ENCODE measurements around the gene MAU2. TPM values are rescaled to one million over a fixed set of nuclear protein-coding genes. Genes with fewer than 3 reads are reported as not detected.

MAU2 gene
- total and polyA plus RNA-seq, 2 of the 8 experiments (the other 6 are each of a cell fraction or from before 2014, with no cell fraction given) = 32.0 to 40.8 TPM

DNA sequence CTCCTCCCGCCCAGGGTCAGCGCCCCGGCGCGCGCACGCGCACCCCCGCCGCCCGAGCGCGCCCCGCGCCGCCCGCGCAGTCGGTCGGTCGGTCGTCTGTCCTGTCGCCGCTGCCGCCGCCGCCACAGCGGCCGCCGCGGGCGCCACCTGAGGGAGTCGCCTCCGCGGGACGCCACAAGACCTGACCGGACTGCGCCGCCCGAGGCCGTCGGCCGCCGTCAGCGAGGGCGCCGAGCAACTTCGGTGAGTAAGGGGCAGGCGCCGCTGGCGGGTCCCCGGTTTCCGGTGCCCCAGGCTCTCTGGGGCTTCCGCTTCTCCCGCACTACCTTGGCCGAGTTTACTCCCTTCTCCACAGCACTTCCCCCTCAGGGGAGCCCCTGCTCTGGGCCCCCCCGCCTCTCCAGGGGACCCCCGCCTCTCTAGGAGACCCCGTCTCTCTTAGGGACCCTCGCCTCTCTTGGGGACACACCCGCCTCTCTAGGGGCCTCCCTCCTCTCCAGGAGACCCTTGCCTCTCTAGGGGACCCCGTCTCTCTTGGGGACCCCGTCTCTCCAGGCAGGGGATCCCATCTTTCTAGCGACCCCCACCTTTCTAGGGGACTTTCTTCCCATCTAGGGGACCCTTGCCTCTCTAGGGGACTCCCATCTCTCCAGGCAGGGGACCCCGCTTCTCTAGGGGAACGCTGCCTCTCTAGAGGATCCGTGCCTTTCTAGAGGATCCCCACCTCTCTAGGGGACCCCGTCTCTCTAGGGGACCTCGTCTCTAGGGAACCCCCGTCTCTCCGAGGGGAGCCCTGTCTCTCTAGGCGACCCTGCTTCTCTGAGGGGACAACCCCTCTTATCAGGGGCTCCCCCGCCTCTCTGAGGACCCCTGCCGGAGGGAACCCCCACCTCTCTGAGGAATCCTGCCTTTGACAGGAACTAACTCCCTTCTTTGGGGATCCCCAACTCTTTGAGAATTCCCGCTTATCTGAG lies 65.6 kb downstream of the MAU2 start (continued):
- no peak for TF ChIP-seq POU5F1 (IDR thresholded peaks at IDR 0.05; ENCODE audit: low read depth, low read length)
- peak; percentile 53 for TF ChIP-seq SAP30 (IDR thresholded peaks at IDR 0.05; ENCODE audit: insufficient read depth, insufficient replicate concordance, low read length)
- TF ChIP-seq KDM1A (IDR thresholded peaks at IDR 0.05; ENCODE audit: borderline replicate concordance, low read length) = no peak
- TF ChIP-seq MAX (IDR thresholded peaks at IDR 0.05) = no peak
- TF ChIP-seq TBP (IDR thresholded peaks at IDR 0.05; ENCODE audit: low read depth, low read length) = no peak
- peak; percentile 82 for TF ChIP-seq PHF8 (conservative IDR thresholded peaks at IDR 0.05; ENCODE audit: low read depth, low read length)
- 0 out of 4 replicates have a peak, but pooled peaks of 1 of the 2 experiments have one; percentile 19 for TF ChIP-seq SIN3A (conservative IDR thresholded peaks at IDR 0.05 in 1 of 2, IDR thresholded peaks at IDR 0.05 in 1 of 2; ENCODE audit: low read depth in 1 of 2, low read length in 2 of 2)
- TF ChIP-seq ASH2L (IDR thresholded peaks at IDR 0.05; ENCODE audit: low read length) = peak; percentile 12
- 0 out of 2 replicates have a peak, but pooled peaks have one; percentile 37 for TF ChIP-seq RBBP5 (IDR thresholded peaks at IDR 0.05; ENCODE audit: borderline replicate concordance, low read depth, low read length)
- no peak; the same call in 1 of the 2 replicates for TF ChIP-seq TAF1 (IDR thresholded peaks at IDR 0.05; ENCODE audit: low read depth, low read length)
